HG03432 (cell line): Measurements from ENCODE around the gene SEPTIN3.

Experiments used
- ATAC-seq: cut with Tn5 transposase; IDR thresholded peaks from one replicate; pipeline ENCODE4 v1.9.1; 2021; ENCODE audit warnings: mild to moderate bottlenecking, moderate library complexity; ENCODE audit not compliant: unreplicated experiment

The SEPTIN3 gene

GRCh38 chr22:41969110-41969646, at the start of gene SEPTIN3:
Gene SEPTIN3, plus strand, starts transcription at chr22:41969443. Its CDS starts 2,050 bp downstream, at chr22:41971493.
- no peak for ATAC-seq

- peak; percentile 23 for ATAC-seq
Observed at GRCh38 chr22:41920271-41920976, 48.8 kb upstream of the SEPTIN3 start.

GRCh38 chr22:41922328-41922727, 46.9 kb upstream of the SEPTIN3 start:
- ATAC-seq = no peak

- no peak for ATAC-seq
Observed at GRCh38 chr22:41922940-41923594, 46.2 kb upstream of the SEPTIN3 start.

- ATAC-seq = no peak
Observed at GRCh38 chr22:41923595-41924276, 45.5 kb upstream of the SEPTIN3 start.

- ATAC-seq = peak; percentile 44
Observed at GRCh38 chr22:41925783-41926460, 43.3 kb upstream of the SEPTIN3 start.

- no peak for ATAC-seq
Observed at GRCh38 chr22:41927813-41928212, 41.4 kb upstream of the SEPTIN3 start.

- no peak for ATAC-seq
Observed at GRCh38 chr22:41928593-41929417, 40.4 kb upstream of the SEPTIN3 start.

GRCh38 chr22:41929418-41929810, 39.8 kb upstream of the SEPTIN3 start:
- ATAC-seq = no peak

GRCh38 chr22:41931701-41932269, 37.5 kb upstream of the SEPTIN3 start:
- no peak for ATAC-seq

GRCh38 chr22:41932353-41932752, 36.9 kb upstream of the SEPTIN3 start:
- no peak for ATAC-seq

- no peak for ATAC-seq
Observed at GRCh38 chr22:41933411-41934177, 35.6 kb upstream of the SEPTIN3 start.

GRCh38 chr22:41934284-41935014, 34.8 kb upstream of the SEPTIN3 start:
- no peak for ATAC-seq

GRCh38 chr22:41935015-41935351, 34.3 kb upstream of the SEPTIN3 start:
- ATAC-seq = no peak

- no peak for ATAC-seq
Observed at GRCh38 chr22:41935509-41935908, 33.7 kb upstream of the SEPTIN3 start.

GRCh38 chr22:41936894-41937169, 32.4 kb upstream of the SEPTIN3 start:
- ATAC-seq = no peak

GRCh38 chr22:41939981-41940831, 29.0 kb upstream of the SEPTIN3 start:
- ATAC-seq = peak; percentile 50
